ENCODE measurements around the gene STK11IP.

DNA sequence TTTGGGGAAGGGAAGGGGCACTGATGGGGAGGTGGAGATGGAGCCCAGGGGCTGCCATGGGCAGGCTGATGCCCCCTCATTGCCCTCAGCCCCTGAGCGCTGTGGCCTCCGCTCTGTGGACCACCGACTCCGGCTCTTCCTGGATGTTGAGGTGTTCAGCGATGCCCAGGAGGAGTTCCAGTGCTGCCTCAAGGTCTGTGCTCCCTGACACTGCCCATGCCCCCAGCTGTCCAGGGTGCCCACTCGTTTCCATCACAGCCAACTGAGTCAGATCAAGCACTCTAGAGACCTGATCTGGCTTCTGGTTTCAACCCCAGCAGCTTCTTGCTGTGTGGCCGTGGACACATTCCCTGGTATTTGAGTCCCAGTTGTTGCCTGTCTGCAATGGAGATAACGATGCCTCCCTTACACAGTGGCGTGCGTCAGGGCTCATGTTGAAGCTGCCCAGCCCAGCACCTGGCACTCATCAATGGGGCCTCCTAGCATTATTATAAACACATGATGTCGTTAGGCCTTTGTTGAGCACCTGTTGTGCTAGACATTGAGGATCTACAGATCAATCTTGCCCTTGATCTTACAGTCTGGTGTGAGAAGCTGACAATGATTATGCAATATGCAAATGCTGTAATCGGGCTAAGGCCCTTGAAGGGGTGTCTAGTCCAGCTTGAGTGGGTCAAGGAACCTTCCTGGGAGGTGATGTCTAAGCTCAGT lies 14.4 kb downstream of the STK11IP start:
- TF ChIP-seq, protein P1, sequence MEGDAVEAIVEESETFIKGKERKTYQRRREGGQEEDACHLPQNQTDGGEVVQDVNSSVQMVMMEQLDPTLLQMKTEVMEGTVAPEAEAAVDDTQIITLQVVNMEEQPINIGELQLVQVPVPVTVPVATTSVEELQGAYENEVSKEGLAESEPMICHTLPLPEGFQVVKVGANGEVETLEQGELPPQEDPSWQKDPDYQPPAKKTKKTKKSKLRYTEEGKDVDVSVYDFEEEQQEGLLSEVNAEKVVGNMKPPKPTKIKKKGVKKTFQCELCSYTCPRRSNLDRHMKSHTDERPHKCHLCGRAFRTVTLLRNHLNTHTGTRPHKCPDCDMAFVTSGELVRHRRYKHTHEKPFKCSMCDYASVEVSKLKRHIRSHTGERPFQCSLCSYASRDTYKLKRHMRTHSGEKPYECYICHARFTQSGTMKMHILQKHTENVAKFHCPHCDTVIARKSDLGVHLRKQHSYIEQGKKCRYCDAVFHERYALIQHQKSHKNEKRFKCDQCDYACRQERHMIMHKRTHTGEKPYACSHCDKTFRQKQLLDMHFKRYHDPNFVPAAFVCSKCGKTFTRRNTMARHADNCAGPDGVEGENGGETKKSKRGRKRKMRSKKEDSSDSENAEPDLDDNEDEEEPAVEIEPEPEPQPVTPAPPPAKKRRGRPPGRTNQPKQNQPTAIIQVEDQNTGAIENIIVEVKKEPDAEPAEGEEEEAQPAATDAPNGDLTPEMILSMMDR (IDR thresholded peaks at IDR 0.05 in 2 of 3, conservative IDR thresholded peaks at IDR 0.05 in 1 of 3; ENCODE audit: borderline replicate concordance in 1 of 3, insufficient read depth in 1 of 3, low read depth in 2 of 3, low read length in 2 of 3): no peak
- no peak for TF ChIP-seq RAD21 (IDR thresholded peaks at IDR 0.05; ENCODE audit: low read depth)
- no peak for TF ChIP-seq SP1 (IDR thresholded peaks at IDR 0.05; ENCODE audit: low read depth)
- TF ChIP-seq EZH2phosphoT487 (IDR thresholded peaks at IDR 0.05; ENCODE audit: borderline replicate concordance): no peak

Measured in HCT116 (cell line).